HuH-7 (cell line): ENCODE data around the gene SYNRG.

Source experiments
- DNase-seq: peaks from one replicate; pipeline ENCODE4 v3.0.0; 2011; ENCODE audit warnings: low spot score

The SYNRG gene

DNA sequence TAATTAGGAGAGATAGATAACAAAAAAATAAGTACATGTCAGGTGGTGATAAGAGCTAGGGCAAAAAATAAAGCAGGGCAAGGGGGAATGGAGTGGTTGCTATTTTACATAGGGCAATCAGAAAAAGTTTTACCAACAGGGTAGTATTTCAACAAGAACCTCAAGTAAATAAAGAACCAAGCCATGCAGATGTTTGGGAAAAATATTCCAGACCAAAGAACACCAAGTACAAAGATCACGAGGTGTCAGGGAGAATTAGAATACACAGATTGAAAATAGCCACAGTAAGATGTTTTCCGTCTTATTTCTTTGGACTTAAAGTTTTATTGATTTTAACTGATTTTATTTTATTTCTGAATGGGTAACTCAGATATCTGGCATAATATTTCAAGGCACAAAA, 11.1 kb downstream of the SYNRG start:
- DNase-seq = no peak

DNA sequence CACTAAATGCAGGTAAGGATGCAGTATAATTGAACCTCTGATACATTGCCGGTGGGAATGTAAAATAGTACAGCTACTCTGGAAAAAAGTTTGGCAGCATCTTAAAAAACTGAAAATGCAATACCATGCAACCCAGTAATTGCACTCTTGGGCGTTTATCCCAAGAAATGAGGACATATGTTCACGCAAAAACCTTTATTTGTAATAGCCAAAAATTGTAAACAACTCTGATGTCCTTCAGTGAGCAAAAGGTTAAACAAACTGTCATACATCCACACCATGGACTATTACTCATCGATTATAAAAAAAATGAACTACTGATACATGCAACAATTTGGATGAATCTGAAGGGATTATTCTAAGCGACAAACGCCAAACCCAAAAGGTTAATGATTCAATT, 16.9 kb downstream of the SYNRG start:
- DNase-seq = no peak

DNA sequence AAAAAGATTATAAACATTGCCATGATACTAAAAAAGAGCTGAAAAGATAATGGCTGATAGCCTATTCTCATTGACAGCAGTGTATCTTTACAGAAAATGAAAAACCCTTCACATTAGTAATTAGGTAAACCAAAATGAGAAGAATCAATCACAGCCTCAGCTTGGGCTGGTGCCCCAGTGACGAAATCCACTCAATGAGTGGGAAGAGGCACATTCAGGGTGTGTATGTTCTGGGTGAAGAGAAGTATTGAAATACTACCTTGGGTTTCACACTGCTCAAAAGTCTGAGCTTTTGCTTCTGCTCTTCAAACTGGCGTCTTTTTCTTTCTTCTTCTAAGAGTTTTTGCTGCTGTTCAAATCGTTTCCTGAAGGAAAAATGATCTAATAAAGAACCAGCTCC, 24.2 kb downstream of the SYNRG start:
- no peak for DNase-seq

DNA sequence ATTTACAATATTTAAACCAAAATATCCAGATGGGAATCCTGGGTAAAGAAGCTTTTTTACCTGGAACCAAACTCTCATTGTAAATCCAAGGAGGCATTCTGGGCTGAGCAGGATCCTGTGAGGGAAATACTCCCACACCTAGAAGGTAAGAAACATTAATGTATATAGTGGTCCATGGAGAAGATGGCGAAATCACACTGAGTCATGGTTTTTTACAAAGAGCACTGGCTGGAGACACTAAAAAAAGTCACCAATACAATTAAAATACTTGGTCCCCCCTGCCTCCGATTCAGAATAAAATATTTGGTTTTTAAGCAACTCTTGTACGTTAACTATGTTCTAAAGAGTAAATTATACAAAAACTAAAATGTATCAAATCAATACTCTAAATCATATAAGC, 32.9 kb downstream of the SYNRG start:
- no peak for DNase-seq

DNA sequence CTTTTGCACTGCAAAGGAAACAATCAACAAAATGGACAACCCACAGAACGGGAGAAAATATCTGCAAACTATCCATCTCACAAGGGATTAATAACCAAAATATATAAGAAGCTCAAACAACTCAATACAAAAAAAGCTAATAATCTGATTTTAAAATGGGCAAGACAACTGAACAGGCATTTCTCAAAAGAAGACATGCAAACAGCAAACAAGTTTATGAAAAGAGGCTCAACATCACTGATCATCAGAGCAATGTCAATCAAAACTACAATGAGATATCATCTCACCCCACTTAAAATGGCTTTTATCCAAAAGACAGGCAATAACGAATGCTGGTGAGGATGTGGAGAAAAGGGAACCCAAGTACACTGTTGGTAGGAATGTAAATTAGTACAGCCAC, 34.8 kb downstream of the SYNRG start:
- DNase-seq = no peak

DNA sequence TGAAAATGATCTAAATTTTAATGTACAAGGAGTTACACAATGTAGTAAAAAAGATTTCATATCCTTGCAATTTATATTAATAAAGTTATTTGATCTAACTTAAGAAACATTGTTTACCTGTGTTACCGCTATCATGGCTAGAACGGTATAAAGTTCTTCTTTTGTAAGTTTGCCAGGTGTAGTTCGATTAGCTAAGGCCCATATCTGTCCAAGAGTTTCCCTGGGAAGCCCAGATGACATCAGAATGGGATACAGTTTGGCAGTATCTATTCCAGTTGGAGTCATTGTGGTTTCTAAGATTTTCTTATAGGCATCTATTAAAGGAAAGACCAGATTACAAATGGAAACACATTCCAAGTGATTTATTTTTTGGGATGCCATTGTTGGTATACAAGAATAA, 37.5 kb downstream of the SYNRG start:
- no peak for DNase-seq

DNA sequence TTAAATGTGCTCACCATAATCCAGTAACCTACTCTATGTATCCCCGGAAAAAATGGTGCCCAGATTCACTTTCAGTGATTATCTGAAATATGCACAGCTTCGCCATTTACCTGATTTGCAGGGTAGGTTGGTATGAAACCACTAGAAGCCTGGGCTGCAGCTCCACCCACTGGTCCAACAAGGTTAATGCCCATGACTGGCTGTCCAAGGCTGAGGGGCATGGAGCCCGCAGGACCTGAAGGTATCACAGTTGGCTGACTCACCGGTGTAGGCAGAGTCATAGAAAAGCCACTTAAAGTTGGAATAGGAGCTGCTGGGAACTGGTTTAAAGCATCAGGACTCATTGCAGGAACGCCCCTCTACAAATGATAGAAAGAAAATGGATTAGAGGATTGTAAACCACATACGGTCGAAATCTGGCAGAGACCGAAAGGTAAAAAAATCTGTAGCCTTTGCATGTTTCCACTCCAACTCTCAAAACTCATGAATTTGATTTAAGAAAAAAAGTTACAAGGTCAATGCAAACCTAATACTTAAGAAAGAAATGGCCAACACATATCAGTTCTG, 38.6 kb downstream of the SYNRG start:
- peak; percentile 79 for DNase-seq

DNA sequence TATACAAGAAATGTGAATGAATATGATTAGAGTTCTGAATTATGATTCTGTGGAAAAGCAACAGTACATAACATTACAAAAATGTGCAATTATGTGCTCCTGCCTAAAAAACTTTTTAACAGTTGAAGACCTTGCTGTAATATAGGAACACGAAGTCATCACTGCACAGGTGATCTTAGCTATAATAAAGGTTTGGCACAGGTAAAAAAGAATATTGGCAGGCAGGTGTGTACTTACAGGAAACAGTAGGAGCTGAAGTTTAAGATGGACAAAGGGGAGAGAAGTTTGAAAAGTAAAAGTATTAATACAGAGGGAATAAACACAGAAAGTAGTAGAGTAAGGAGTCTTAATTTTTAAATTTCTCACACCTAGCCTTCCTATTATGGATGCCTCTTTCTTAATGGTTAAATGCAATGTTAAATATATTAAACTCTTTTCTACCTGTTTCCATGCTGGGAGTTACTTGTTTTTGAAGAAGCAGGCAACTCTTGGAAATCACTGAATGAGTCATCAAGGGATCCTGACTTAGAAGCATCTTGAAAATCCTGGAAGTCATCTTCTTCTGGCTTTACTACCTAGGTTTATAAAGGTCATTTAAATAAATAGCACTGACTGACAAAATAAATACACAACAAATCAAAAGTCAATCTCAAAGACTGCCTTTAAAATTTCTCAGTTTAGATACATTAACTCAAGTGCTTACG, 40.7 kb downstream of the SYNRG start:
- DNase-seq = no peak

DNA sequence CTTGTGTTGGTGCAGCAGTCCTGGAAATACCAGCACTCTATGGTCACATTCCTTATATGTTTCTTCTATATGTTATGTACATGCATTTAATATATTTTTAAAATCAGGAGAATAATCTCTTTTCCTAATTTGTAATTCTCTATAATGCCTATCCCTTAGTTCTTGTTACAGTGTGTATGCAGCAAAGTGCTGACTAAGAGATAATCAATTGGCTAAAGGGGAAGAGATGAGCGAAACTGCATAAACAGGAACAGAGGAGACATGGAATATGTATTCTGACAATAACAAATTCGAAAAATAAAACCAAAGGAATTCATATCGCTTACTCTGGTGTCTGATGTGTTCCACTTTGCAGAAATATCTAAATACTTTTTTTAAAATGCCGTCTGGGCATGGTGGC, 41.7 kb downstream of the SYNRG start:
- no peak for DNase-seq

DNA sequence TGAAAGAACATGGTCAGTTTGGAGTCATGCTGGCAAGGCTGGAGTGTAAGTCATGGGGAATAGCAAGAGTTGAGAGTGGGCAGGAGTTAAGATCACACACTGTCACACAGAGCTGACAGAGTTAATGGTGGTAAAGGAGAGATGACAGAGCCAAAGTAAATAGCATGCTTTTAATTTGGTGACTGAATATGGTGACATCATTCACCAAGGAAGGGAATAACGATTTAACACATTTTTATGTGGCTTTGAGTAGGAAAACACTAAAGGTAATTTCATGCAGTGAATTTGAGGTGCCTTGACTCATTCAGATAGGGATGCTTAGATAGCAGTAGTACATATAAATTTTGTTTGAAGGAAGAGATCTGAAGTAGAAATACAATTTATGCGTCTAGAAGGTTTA, 42.1 kb downstream of the SYNRG start:
- DNase-seq = no peak

DNA sequence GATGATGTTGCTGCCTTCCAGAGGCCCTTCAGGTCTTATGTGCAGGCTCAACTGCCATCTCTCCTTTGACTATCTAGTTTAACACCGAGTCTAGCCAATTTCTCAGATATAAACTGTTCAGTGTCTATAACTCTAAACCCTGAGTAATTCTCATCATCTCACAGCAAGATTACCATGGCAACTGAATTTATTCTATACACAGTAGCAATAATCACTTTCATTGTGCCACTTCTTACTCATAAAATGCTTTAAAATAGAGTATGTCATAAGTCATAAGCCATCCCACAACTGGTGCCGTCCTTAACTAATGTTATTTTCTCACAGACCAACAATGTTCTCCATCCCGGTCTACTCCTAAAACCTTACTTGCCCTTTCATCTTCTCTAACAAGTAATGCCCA, 45.0 kb downstream of the SYNRG start:
- no peak for DNase-seq

DNA sequence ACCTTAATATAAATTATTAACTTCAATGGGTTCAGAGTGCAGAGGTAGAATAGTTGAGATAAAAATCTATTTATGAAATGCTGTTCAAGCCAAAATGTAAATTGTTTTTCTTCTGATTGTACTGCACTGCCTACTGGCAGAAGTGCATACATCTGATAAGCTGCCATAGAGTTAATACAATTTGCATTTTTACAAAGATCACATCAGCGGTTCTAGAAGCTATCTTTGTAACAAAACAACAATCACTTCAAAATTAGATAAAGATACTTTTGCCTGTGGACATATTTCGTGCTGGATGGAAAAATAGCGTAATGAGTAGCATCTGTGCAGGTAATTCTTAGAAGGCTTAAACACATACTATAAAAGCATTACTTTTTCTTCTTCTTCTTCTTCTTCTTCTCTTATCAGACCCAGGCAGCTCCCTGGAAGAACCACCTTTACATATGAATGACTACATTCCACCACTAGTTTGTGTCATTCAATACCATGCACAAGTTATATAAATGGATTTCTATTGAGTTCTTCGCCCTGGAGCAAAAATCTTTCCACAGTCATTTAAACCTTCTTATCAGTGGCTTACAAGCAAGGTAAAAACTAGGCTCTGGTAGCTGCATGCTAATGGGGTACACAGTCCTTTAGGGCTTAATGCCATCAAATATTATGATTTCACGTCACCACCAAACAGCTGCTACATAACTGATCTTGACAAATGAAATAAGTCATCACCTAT, 47.0 kb downstream of the SYNRG start:
- DNase-seq = no peak

DNA sequence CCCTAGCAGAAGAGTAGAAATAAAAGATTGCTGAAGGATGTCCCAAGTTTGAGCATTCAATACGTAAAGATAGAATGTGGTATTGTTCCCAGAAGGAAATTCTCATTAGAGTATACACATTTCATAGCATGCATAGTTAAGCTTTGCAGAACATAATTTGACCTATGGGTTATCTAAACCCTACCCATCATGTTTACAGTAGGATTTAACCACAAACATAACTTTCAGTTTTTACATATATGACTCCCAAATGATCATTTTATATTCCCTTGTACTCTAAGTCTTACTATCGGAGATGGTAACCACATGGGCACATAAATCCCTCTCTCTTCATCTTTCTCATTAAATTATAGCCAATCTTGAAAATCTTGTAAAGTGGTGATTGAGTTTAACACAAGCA, 50.9 kb downstream of the SYNRG start:
- no peak for DNase-seq

DNA sequence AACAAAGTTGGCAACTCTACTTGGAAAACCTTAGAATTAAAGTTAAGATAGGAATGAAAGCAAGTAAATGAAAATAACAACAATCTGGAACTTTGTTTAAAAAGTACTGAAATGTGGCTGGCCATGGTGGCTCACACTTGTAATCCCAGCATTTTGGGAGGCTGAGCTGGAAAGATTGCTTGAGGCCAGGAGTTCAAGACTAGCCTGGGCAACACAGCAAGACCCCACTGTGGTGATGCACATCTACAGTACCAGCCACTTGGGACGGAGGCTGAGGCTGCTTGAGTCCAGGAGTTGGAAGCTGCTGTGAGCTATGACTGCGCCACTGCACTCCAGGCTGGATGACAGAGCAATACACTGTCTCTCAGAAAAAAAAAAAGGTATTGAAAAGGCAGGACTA, 51.7 kb downstream of the SYNRG start:
- DNase-seq = no peak

DNA sequence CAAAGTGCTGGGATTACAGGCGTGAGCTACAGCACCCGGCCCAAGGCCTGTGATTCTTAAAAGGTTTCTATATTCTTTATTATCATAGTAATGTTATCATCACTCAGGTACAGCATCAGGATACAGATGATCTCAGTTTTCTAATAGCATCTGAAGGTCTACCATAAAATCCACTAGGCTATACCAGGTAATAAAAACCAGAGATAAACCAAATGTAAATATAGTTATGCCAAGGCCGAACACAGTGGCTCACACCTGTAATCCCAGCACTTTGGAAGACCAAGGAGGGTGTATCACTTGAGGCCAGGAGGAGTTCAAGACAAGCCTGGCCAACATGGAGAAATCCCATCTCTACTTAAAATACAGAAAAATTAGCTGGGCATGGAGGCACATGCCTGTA, 53.8 kb downstream of the SYNRG start:
- no peak for DNase-seq

DNA sequence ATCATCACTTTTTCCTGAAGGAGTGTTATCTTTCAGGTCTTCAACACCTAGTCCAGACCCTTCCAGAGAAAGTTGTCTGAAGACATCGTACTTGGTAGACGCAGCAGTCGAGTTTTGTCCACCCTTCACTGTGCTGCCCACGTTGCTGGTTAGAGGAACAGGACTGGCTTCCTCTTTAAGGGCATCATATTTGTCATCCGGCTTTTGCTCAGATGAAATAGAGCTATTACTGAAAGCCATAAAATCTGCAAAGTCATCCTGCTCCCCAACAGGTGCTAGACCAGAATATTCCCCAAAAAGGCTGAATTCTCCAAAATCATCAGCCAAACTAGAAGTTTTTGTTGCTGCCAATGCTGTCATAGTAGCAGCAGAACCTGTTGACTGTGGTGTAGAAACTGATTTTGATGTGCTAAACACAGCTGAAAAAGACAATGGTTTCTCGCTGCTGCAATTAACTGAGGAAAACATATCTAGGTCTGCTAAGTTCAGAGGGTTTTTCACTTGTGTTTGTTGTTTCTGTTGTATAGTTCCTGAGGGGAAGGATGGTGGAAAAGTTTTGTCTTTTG, 55.7 kb downstream of the SYNRG start:
- DNase-seq = no peak

DNA sequence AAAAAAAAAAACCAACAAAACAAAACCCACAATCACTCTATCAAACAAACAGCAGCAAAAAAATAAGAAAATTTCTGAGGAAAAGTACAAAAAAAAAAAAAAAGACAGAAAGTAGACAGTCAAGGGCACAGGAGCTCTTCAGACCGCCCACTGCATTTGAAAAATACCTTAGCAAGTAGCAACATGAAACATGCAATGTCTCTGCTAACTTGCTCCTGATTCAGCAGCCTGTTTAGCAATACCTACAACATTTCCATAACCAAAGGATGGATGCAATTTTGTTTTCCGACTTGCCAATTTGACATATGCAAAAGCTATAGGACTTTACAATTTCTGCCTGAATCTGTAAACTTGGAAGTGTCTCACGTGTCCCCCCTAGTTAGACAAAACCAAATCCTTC, 57.4 kb downstream of the SYNRG start:
- DNase-seq = no peak

DNA sequence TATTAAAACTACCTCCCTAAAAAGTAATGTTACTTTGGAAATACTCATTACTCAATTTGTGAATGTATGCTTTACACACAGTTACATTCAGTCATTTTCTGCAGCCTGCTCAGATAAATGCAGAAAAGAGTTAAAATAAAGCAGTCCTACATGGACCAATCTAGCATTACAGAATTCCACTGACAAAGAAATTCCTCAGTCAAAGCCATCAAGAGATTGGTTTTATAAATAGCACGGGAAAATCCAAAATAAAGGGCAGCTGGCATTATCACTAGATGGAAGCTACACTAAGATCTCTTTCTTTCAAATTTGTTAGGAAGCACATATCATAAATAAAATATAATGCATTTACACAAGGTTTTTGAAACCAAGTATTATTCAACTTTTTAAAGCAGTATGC, 61.2 kb downstream of the SYNRG start:
- no peak for DNase-seq

DNA sequence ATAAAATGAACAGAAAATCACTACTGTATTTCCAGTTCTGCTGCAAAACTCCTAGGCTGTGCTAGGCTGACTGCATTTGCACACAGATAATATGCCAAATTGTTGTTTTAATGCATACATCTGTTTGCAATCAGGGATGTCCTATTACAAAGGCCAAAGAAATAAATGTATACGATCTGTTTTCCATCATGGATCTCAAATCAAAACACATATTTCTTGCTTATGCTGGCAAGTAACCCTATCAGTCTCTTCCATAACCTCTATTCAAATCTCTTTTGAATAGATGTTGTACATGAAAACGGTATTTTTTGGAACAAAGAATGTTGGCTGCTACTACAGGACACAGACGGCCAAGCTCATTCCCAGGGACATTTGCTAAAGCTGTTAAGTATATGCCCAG, 62.9 kb downstream of the SYNRG start:
- DNase-seq = no peak

DNA sequence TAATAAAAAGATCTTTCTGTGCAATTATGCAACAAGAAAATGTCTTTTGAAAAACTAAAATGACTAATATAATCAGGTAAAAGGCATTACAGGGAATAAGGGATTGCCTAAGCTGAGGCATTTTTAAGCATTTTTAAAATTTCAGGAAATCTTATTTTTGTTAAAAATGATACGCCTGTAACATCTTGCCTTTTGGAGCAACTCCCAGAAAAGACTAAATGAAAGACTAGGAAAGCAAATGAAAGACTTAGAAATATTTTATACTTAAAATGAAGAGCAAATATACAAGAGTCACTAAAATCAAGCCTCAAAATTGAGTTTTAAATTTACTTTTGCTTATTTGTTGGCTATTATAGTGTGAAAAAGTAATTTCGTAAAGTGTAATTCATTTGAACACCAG, 63.7 kb downstream of the SYNRG start:
- no peak for DNase-seq

DNA sequence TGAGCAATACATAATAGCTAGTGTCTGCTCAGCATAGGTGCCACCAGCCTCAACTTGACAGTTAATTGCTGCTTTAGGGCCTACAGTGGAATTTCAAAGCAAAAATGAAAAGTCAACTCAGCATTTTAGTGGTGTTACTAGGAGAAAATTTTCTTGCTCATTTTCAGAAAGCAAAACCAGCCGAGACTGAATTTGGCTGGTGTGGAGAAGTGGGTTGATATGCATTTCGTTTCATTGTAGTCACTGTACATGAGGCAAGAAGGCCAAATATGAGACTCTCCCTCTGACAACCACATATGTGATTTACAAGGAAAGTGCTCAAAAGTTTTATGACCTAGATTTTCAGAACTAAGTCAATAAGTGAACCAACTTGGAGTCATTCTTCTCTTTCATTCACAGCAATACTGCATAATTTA, 65.6 kb downstream of the SYNRG start:
- no peak for DNase-seq

DNA sequence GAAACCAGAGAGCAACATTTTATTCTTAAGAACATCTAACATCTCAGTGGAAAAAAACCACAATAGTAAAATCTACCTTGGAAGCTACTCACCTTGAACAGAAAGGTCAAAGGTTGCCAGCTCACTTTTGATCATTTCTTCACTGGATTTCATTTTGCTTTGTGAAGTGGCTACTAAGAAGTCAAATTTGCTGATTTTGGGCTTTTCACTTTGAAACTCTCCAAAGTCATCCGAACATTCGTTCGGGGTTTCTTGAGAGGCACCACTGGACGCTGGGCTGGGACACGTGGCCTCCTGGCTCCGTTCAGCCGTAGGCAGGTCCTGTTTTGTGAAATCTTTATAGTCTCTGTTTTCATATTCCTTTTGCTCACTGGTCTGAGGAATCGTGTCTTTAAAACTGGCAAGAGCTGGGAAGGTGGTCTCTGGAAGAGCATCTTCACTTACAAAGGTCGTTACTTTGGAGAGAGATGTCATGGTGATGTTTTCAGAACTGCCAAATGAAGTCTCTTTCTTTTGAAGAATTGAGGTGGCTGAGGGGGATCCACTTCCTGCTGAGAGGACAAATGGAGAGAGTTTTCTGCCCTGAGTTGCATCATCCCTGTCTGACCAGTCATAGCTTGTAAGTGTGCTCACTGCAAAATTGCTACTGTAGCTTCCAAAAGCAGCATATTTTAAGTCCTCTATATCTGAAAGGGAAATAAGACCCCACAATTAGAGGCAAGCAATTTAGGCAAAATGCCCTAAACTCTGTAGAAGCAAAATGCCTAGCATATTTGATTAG, 67.1 kb downstream of the SYNRG start:
- DNase-seq = no peak
